ENCODE data around the gene ATG2B. TPM values are rescaled to one million over a fixed set of nuclear protein-coding genes. Genes with fewer than 3 reads are reported as not detected.

ATG2B gene
- total RNA-seq, 1 donor from 2014 or later, result 6.3 TPM

- H3K36me3 ChIP-seq (ENCODE audit: control insufficient read depth, insufficient read depth, low read length), result no peaks in the 10 kb centered on the region
- DNase-seq (ENCODE audit: low read depth) (no peak), FAIRE-seq (peak; percentile 86)
- no peak overlapping the region for H3K4me3 ChIP-seq (ENCODE audit: low read depth, low read length)
- TF ChIP-seq CTCF (IDR thresholded peaks at IDR 0.05; ENCODE audit: insufficient read depth, low read length, severe bottlenecking), result no peak
- no peaks in the 10 kb centered on the region for H3K27me3 ChIP-seq (ENCODE audit: control insufficient read depth, insufficient read depth, low read length)
These were observed 101.1 kb downstream of the ATG2B start for GRCh38 chr14:96261772-96262655.

- TF ChIP-seq CTCF (IDR thresholded peaks at IDR 0.05; ENCODE audit: insufficient read depth, low read length, severe bottlenecking), result no peak
- Histone ChIP-seq H3K36me3 (ENCODE audit: control insufficient read depth, insufficient read depth, low read length) (no peaks in the 10 kb centered on the region), H3K27me3 (ENCODE audit: control insufficient read depth, insufficient read depth, low read length) (no peaks in the 10 kb centered on the region), H3K4me3 (ENCODE audit: low read depth, low read length) (no peak overlapping the region)
- DNase-seq (ENCODE audit: low read depth), result no peak
- FAIRE-seq, result no peak
These were observed 102.1 kb downstream of the ATG2B start for GRCh38 chr14:96261053-96261452.

GRCh38 chr14:96260341-96260821, 102.8 kb downstream of the ATG2B start:
- FAIRE-seq (no peak), DNase-seq (ENCODE audit: low read depth) (no peak)
- Histone ChIP-seq H3K36me3 (ENCODE audit: control insufficient read depth, insufficient read depth, low read length) (no peaks in the 10 kb centered on the region), H3K27me3 (ENCODE audit: control insufficient read depth, insufficient read depth, low read length) (no peaks in the 10 kb centered on the region), H3K4me3 (ENCODE audit: low read depth, low read length) (no peak overlapping the region)
- no peak for TF ChIP-seq CTCF (IDR thresholded peaks at IDR 0.05; ENCODE audit: insufficient read depth, low read length, severe bottlenecking)

- TF ChIP-seq CTCF (IDR thresholded peaks at IDR 0.05; ENCODE audit: insufficient read depth, low read length, severe bottlenecking), result no peak
- Histone ChIP-seq H3K4me3 (ENCODE audit: low read depth, low read length) (no peak overlapping the region), H3K36me3 (ENCODE audit: control insufficient read depth, insufficient read depth, low read length) (no peaks in the 10 kb centered on the region), H3K27me3 (ENCODE audit: control insufficient read depth, insufficient read depth, low read length) (no peaks in the 10 kb centered on the region)
- no peak for FAIRE-seq
- no peak for DNase-seq (ENCODE audit: low read depth)
These were observed 105.2 kb downstream of the ATG2B start for GRCh38 chr14:96257900-96258299.

GRCh38 chr14:96257056-96257455, 106.1 kb downstream of the ATG2B start:
- DNase-seq (ENCODE audit: low read depth) (no peak), FAIRE-seq (no peak)
- Histone ChIP-seq H3K27me3 (ENCODE audit: control insufficient read depth, insufficient read depth, low read length) (no peaks in the 10 kb centered on the region), H3K36me3 (ENCODE audit: control insufficient read depth, insufficient read depth, low read length) (no peaks in the 10 kb centered on the region), H3K4me3 (ENCODE audit: low read depth, low read length) (no peak overlapping the region)
- TF ChIP-seq CTCF (IDR thresholded peaks at IDR 0.05; ENCODE audit: insufficient read depth, low read length, severe bottlenecking), result no peak

All from bronchial epithelial cell (primary cell).